Spinal cord (tissue), 10 donors: ENCODE measurements around the gene BAIAP2L1. TPM values are rescaled to one million over a fixed set of nuclear protein-coding genes. Genes with fewer than 3 reads are reported as not detected.
A peak's percentile ranks its signal among the peaks of the same experiment; 100 is the strongest.

ENCODE experiments used
- DNase-seq, 6 donors: peaks; one replicate each; pipeline versions ENCODE4 v3.0.0 to v3.0.0-alpha.2; 2013 to 2015; ENCODE audit warnings: low spot score in 6 of 6, low read depth in 4 of 6
- H3K27ac ChIP-seq: one replicate; pipeline ENCODE4 v1.5.1; 2013; ENCODE audit warnings: low read depth, low read length, control low read depth
- H3K27me3 ChIP-seq: one replicate; pipeline ENCODE4 v1.6.1; 2013; ENCODE audit warnings: low read length; ENCODE audit not compliant: control insufficient read depth, insufficient read depth
- H3K36me3 ChIP-seq: one replicate; pipeline ENCODE4 v1.6.1; 2013; ENCODE audit warnings: low read length; ENCODE audit not compliant: control insufficient read depth, insufficient read depth
- H3K4me1 ChIP-seq: one replicate; pipeline ENCODE4 v1.6.1; 2013; ENCODE audit warnings: low read length; ENCODE audit not compliant: control insufficient read depth, insufficient read depth
- H3K4me3 ChIP-seq: one replicate; pipeline ENCODE4 v1.5.1; 2013; ENCODE audit warnings: low read depth, low read length, control low read depth
- H3K9me3 ChIP-seq: one replicate; pipeline ENCODE4 v1.6.1; 2013; ENCODE audit warnings: low read length; ENCODE audit not compliant: control insufficient read depth, insufficient read depth
- WGBS: methylation state at CpG from one replicate; pipeline ENCODE4 v1.1.5; 2013; ENCODE audit warnings: missing lambda C conversion rate; ENCODE audit not compliant: insufficient coverage; 5-methylcytosine and 5-hydroxymethylcytosine counted together
- polyA plus RNA-seq, 2 donors: library from polyadenylated mRNA; unstranded; fragments of 120-200 nt; gene quantifications; one replicate each; pipeline ENCODE4 v1.2.1, GENCODE V29; 2013; ENCODE audit not compliant: insufficient read length in 2 of 2
- total RNA-seq, 2 donors: library from RNA; depleted of rRNA in 1 of 2; stranded (reverse); fragments of 120-200 nt in 1 of 2; fragments of >200 nt in 1 of 2; gene quantifications; one replicate each; pipeline versions ENCODE4 v1.2.3 to v1.2.4, GENCODE V29; 2013 to 2014
- donor health status: healthy.

The BAIAP2L1 gene
- total and polyA plus RNA-seq, 4 donors = 1.5 to 4.3 (median 2.2) TPM

DNA sequence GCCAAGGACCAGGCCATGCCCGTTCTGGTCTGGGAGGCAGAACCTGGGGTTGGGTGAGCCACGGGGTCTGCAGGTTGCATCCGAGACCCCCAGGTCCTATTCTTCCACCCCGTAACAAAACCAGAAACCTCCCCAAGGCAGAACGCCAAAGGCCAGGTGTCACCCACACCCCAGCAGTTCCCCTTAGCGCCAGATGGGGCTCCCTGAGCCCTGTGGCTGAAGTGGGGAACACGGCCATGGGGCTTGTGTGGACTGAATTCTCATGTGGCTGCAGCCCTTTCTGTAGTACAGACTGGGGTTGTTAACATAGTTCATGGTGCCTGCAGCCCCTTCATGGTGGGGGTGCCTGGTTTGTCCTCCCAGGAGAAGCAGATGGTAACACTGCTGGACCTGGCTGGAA is 109.2 kb downstream of the BAIAP2L1 start:
- Histone ChIP-seq H3K9me3 (no peaks in the 10 kb centered on the region), H3K4me3 (no peak overlapping the region), H3K27ac (no peak overlapping the region), H3K4me1 (peaks cover 32% of the 10 kb centered on the region), H3K27me3 (no peaks in the 10 kb centered on the region), H3K36me3 (peaks cover 72% of the 10 kb centered on the region)
- WGBS = 91% methylated on average over 7 of the region's 7 CpGs
- DNase-seq = no peak

DNA sequence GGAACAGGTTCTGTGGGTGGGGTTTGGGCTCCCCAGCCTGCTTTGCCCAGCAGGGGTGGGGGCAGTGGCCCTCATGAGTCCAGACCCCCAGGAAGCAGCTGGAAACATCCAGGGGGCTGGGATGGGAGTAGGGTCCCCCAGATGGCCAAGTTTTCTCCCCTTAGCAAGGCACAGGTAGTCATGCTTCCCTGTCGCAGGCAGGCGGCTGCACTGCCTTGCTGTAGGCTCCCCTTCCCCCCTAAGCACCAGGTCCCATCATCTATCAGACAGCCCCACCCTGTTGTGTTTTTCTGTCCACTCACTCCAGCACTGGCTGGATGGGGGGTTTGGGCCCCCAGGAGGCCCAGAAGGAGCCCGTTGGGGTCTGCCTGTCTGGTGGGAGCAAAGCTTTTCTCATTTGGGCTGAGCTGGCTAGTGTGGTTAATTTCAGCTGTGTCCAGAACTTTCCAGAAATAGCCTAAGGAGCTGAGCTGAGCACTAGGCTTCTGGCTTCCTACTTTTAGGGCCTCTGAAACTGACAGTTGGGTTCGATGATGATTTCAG is 111.5 kb downstream of the BAIAP2L1 start:
- Histone ChIP-seq H3K4me3 (no peak overlapping the region), H3K27ac (no peak overlapping the region), H3K36me3 (peaks cover 87% of the 10 kb centered on the region), H3K4me1 (peaks cover 42% of the 10 kb centered on the region), H3K27me3 (no peaks in the 10 kb centered on the region), H3K9me3 (no peaks in the 10 kb centered on the region)
- DNase-seq = no peak
- WGBS = 89% methylated on average over 3 of the region's 4 CpGs

DNA sequence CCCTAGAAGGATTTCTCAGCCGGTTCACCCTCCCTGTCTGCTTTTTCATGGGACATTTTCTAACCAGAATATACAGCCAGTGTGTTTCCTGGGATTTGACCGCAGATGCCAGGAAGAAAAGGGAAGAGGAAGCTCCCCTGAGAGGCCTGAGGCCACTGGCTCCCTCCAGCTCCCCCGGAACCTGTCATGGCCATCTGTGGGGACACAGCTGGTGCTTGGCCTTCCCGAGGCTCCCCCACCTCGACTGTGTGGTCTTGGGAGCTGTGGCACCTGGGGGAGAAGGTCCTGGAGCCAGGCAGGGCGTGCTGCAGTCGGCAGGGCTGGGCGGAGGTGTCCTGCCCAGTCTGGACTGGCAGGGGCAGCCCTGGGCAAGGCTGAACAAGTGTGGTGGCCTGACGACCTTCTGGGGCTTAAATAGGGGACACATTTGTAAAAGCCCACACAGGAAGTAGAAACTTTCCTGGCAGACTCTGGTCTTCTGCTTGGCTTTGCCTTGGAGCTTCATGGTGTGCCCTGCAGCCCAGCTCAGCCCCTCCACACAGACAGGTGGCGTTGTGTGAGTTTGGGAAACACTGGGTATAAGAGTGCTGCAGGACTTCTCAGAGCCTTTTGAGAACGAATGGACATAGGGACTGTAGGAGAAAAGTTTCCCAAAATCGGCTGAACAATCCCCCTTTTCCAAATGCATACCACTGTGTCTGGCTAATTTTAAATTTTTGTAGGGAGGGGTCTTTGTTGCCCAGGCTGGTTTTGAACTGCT is 112.6 kb downstream of the BAIAP2L1 start:
- 78% methylated on average over 7 of the region's 12 CpGs for WGBS
- no peaks in the 10 kb centered on the region for H3K9me3 ChIP-seq
- H3K27ac ChIP-seq = no peak overlapping the region
- DNase-seq = no peak
- H3K4me1 ChIP-seq = peaks cover 51% of the 10 kb centered on the region
- no peak overlapping the region for H3K4me3 ChIP-seq
- peaks cover 88% of the 10 kb centered on the region for H3K36me3 ChIP-seq
- no peaks in the 10 kb centered on the region for H3K27me3 ChIP-seq

DNA sequence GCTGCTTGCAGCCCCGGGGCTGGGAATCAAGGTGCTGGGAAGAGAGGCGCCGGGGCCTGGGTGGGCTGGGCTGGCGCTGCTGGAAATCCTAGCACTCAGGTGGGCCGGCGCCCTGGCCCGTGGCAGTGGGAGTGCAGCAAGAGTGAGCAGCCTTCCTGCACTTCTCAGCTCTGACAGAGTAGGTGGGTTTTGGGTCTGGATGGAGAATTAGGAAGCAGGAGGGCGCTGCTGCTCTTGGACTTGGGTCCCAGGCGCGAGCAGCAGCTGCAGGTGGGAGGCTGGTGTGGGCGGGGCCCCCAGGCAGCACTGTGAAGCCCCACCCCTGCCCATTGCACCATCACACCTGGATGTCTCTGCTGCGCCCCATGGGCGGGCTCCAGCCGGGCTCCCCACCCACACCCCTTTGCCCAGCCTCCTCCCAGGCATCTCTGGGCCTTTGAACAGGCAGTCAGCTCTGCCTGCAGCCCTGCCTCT is 113.4 kb downstream of the BAIAP2L1 start:
- H3K4me3 ChIP-seq = no peak overlapping the region
- no peak overlapping the region for H3K27ac ChIP-seq
- peaks cover 86% of the 10 kb centered on the region for H3K36me3 ChIP-seq
- DNase-seq = no peak
- H3K4me1 ChIP-seq = peaks cover 58% of the 10 kb centered on the region
- no peaks in the 10 kb centered on the region for H3K9me3 ChIP-seq
- no peaks in the 10 kb centered on the region for H3K27me3 ChIP-seq
- WGBS = 83% methylated on average over 12 of the region's 14 CpGs

DNA sequence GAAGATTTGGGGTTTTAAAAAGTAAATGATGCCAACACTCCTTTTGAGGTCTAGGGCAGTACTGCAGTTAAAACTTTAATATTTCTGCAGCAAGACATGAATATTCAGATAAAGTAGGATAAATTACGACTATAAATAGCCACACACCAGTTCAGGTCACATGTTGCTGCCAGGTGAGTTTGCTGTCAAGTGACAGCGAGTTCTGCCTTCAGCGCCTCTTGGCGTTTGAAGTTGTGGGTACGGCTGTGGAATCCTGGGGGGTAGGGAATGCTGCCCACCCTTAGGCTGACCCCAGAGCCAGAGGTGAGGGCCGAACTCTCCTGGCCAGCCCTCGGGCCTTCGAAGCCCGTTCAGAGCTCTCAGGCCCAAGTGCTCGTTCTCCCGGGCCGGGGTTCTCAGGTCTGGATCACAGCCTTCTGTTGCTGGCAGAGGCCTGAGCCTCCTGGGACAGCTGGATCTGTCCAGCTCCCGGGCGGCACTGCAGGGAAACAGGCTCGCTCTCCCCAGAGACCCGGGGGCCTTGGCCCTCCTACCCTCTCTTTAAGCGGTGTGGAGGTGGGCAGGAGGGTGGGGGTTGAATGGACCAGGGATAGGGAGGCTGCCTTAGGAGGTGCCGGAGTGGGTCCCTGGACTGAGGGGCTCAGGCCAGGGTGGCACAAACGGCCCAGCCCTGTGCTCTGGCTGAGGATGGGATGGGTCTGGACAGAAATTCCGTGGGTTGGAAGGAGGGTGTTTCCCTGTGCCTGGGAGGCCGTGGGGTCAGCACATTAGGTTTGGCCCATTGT is 114.0 kb downstream of the BAIAP2L1 start:
- WGBS = 77% methylated on average over 20 of the region's 21 CpGs
- Histone ChIP-seq H3K9me3 (no peaks in the 10 kb centered on the region), H3K4me3 (no peak overlapping the region), H3K4me1 (peaks cover 65% of the 10 kb centered on the region), H3K36me3 (peaks cover 80% of the 10 kb centered on the region), H3K27me3 (no peaks in the 10 kb centered on the region), H3K27ac (no peak overlapping the region)
- DNase-seq = no peak

DNA sequence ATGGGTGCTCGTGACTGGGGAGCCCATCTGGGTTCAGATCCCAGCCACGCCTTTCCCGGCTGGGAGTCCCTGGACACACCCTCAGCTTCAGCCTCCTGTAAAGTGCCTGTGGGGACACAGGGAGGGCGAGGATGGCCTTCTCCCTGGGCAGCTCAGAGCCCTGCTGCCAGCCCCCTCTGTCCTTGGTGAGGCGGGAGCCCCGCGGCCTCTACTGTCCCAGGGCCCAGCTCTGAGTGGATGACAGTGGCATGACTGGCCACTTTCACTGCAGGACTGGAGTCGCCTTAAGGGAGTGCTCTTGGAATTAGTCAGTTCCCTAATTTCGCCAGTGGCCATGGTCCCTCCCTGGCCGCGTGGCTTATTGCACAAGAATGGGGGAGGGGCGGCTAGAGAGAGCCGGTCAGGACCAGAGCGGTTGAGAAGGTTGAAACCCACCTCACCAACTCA is 114.8 kb downstream of the BAIAP2L1 start:
- DNase-seq = no peak
- WGBS = 87% methylated on average over 6 of the region's 14 CpGs
- Histone ChIP-seq H3K4me1 (peaks cover 65% of the 10 kb centered on the region), H3K27me3 (no peaks in the 10 kb centered on the region), H3K36me3 (peaks cover 73% of the 10 kb centered on the region), H3K9me3 (no peaks in the 10 kb centered on the region), H3K27ac (no peak overlapping the region), H3K4me3 (no peak overlapping the region)

DNA sequence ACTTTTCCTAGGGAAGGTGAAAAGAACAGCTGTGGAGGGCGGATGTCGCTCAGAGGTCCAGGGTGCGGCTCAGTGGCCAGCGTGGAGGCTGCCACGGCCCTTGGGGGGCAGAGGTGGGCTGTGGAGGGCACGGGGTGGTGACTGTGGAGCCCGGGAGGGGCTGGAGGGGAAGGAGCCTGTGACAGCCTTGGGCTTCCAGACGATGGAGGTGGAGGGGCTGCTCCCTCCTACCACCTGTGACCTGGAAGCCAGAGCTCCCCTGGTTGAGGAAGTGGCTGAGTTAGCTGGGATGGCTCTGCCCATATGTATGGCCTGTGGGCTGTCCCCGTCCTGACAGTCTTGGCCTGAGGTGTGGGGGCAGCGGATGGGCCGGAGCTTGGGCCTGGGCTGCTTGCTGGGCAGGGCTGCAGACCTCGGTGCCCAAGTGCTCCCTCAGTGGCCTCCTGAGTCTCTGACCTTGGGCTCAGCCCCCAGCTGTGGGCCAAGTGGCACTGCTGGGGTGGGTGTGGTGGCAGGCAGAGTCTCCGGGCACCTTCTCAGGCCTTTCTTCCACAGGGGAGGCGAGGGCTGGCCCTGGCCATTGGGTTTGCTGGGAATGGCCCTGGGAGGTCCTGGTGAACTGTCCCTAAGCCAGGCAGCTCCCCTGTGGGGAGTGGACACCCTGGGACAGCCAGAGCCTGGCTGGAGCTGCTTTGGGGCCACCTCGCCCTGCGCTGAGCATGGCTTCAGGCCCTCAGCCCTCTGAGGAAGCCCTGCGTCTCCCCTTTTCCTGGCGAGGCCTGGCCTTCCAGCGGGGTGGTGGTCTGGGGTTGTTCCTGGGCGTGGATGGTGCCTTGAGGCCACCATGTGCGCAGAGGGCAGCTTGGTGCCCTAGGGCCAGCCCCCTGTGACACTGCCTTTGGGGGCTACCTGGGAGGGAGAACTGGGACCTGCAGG is 115.5 kb downstream of the BAIAP2L1 start:
- DNase-seq = no peak
- Histone ChIP-seq H3K27ac (no peak overlapping the region), H3K36me3 (peaks cover 67% of the 10 kb centered on the region), H3K27me3 (no peaks in the 10 kb centered on the region), H3K4me3 (no peak overlapping the region), H3K4me1 (peaks cover 71% of the 10 kb centered on the region), H3K9me3 (no peaks in the 10 kb centered on the region)
- 92% methylated on average over 18 of the region's 21 CpGs for WGBS

DNA sequence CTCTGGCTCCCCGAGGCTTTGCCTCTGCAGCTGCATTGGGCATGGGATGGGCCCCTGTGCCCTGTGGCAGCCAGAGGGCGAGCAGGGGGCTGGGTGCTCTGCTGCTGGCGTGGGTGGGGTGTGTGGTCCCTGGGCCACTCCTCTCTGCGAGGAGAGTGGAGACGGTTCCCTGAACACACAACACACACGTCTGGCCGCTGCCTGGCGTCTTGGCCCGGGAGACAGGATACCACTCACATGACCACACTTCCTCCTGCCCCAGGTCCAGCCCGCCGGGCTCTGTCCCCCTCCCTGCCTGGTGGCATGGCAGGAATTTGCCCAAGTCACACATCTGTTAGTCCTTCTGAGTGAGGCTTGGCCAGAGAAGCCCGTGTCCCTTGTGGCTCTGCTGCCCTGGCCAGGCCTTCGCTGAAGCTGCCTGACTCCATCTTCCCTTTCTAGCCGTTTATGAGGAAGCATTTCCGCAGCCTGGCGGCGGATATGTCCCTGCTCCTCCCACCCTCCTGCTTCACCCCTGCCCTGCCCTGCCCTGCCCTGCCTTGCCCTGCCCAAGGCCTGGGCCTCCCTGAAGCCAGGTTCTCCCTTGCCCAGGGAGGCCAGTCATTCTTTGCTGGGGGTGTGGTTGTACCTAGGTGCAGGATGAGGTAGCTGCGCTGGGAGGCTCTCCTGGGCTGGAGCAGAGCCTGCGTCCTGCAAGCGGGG is 116.4 kb downstream of the BAIAP2L1 start:
- Histone ChIP-seq H3K4me3 (peak overlapping the region; percentile 1), H3K27me3 (no peaks in the 10 kb centered on the region), H3K9me3 (no peaks in the 10 kb centered on the region), H3K27ac (no peak overlapping the region), H3K36me3 (peaks cover 64% of the 10 kb centered on the region), H3K4me1 (peaks cover 72% of the 10 kb centered on the region)
- no peak for DNase-seq
- 73% methylated on average over 19 of the region's 20 CpGs for WGBS
